ENCODE results near the gene IPCEF1. TPM values are rescaled to one million over a fixed set of nuclear protein-coding genes. Genes with fewer than 3 reads are reported as not detected.
"Not testable (repeated sequence)": the region's sequence is repeated elsewhere in the genome, so short reads cannot be mapped to it uniquely, and the experiment has no call there.

The IPCEF1 gene
- total RNA-seq, 3 donors from 2014 or later (not counting 1 experiment from before 2014, with no cell fraction given): 31.4 to 53.2 (median 45.5) TPM

- no peak for ATAC-seq
- intact Hi-C loops (cut with micrococcal nuclease): no loop called here
- Mint-ChIP-seq H3K27me3 (ENCODE audit: low read depth in 2 of 2) (peaks cover 10 to 26% of the 10 kb centered on the region in 2 donors), H3K36me3 (no peaks in the 10 kb centered on the region), H3K9me3 (peaks cover 0 to 2% of the 10 kb centered on the region in 2 donors), H3K4me1 (peaks cover 8 to 9% of the 10 kb centered on the region in 2 donors), H3K4me3 (no peak overlapping the region), H3K27ac (no peak overlapping the region)
- H3K4me1 ChIP-seq (ENCODE audit: control insufficient read depth, insufficient read depth, low read length): peaks cover 9% of the 10 kb centered on the region
- WGBS (ENCODE audit: insufficient coverage): 86% methylated on average over 4 of the region's 4 CpGs
- DNase-seq: no peak
- no peak for TF ChIP-seq CTCF (IDR thresholded peaks at IDR 0.05)
- no peaks in the 10 kb centered on the region for H3K36me3 ChIP-seq (ENCODE audit: control insufficient read depth, insufficient read depth, low read length)
- no peak overlapping the region for H3K4me3 ChIP-seq (ENCODE audit: low read length)
- no peaks in the 10 kb centered on the region for H3K9me3 ChIP-seq (ENCODE audit: control insufficient read depth, insufficient read depth, low read length)
- no peaks in the 10 kb centered on the region for H3K27me3 ChIP-seq (ENCODE audit: control insufficient read depth, insufficient read depth, low read length)
- no peak overlapping the region for H3K27ac ChIP-seq (ENCODE audit: low read length)
Measured at GRCh38 chr6:154306696-154307095, 49.9 kb downstream of the IPCEF1 start.

- H3K27me3 Mint-ChIP-seq (ENCODE audit: low read depth in 2 of 2): peaks cover 2 to 12% of the 10 kb centered on the region in 2 donors
- DNase-seq: no peak
- no peaks in the 10 kb centered on the region for H3K36me3 Mint-ChIP-seq
- ATAC-seq: no peak
- WGBS (ENCODE audit: insufficient coverage): no CpG with 5 or more reads among the region's 1 CpG
- no peak overlapping the region for H3K27ac ChIP-seq (ENCODE audit: low read length)
- intact Hi-C loops (cut with micrococcal nuclease): no loop called here
- H3K9me3 Mint-ChIP-seq: peaks cover 0 to 2% of the 10 kb centered on the region in 2 donors
- H3K9me3 ChIP-seq (ENCODE audit: control insufficient read depth, insufficient read depth, low read length): no peaks in the 10 kb centered on the region
- no peak overlapping the region for H3K4me3 Mint-ChIP-seq
- H3K4me3 ChIP-seq (ENCODE audit: low read length): no peak overlapping the region
- no peaks in the 10 kb centered on the region for H3K36me3 ChIP-seq (ENCODE audit: control insufficient read depth, insufficient read depth, low read length)
- peaks cover 9% of the 10 kb centered on the region for H3K4me1 ChIP-seq (ENCODE audit: control insufficient read depth, insufficient read depth, low read length)
- peaks cover 8 to 9% of the 10 kb centered on the region in 2 donors for H3K4me1 Mint-ChIP-seq
- no peak overlapping the region for H3K27ac Mint-ChIP-seq
- TF ChIP-seq CTCF (IDR thresholded peaks at IDR 0.05): no peak
- no peaks in the 10 kb centered on the region for H3K27me3 ChIP-seq (ENCODE audit: control insufficient read depth, insufficient read depth, low read length)
Measured at GRCh38 chr6:154304191-154304590, 52.4 kb downstream of the IPCEF1 start.

GRCh38 chr6:154303642-154304041 is 53.0 kb downstream of the IPCEF1 start:
- H3K9me3 ChIP-seq (ENCODE audit: control insufficient read depth, insufficient read depth, low read length); H3K36me3 Mint-ChIP-seq; H3K4me1 Mint-ChIP-seq; intact Hi-C loops (cut with micrococcal nuclease); H3K36me3 ChIP-seq (ENCODE audit: control insufficient read depth, insufficient read depth, low read length); H3K27me3 ChIP-seq (ENCODE audit: control insufficient read depth, insufficient read depth, low read length); H3K27ac ChIP-seq (ENCODE audit: low read length); ATAC-seq; H3K4me1 ChIP-seq (ENCODE audit: control insufficient read depth, insufficient read depth, low read length); H3K4me3 ChIP-seq (ENCODE audit: low read length); H3K27ac Mint-ChIP-seq; H3K4me3 Mint-ChIP-seq; H3K9me3 Mint-ChIP-seq; DNase-seq: not testable (repeated sequence)
- WGBS (ENCODE audit: insufficient coverage): 75% methylated on average over 4 of the region's 4 CpGs
- peaks cover 0 to 10% of the 10 kb centered on the region in 2 donors for H3K27me3 Mint-ChIP-seq (ENCODE audit: low read depth in 2 of 2)

GRCh38 chr6:154301839-154302752 is 54.5 kb downstream of the IPCEF1 start:
- 54% methylated on average over 8 of the region's 10 CpGs for WGBS (ENCODE audit: insufficient coverage)
- ATAC-seq (peak; percentile 78 to 85 (median 85)), DNase-seq (peak in 1 of 2 donors; percentile 39)
- Histone ChIP-seq H3K27ac (ENCODE audit: low read length) (no peak overlapping the region), H3K9me3 (ENCODE audit: control insufficient read depth, insufficient read depth, low read length) (no peaks in the 10 kb centered on the region), H3K4me3 (ENCODE audit: low read length) (no peak overlapping the region), H3K27me3 (ENCODE audit: control insufficient read depth, insufficient read depth, low read length) (no peaks in the 10 kb centered on the region), H3K36me3 (ENCODE audit: control insufficient read depth, insufficient read depth, low read length) (no peaks in the 10 kb centered on the region), H3K4me1 (ENCODE audit: control insufficient read depth, insufficient read depth, low read length) (peaks cover 9% of the 10 kb centered on the region)
- no peak overlapping the region for H3K4me3 Mint-ChIP-seq
- peaks cover 8 to 9% of the 10 kb centered on the region in 2 donors for H3K4me1 Mint-ChIP-seq
- no peak for TF ChIP-seq CTCF (IDR thresholded peaks at IDR 0.05)
- H3K36me3 Mint-ChIP-seq: no peaks in the 10 kb centered on the region
- H3K27me3 Mint-ChIP-seq (ENCODE audit: low read depth in 2 of 2): no peaks in the 10 kb centered on the region
- intact Hi-C loops (cut with micrococcal nuclease): no loop called here
- H3K9me3 Mint-ChIP-seq: no peaks in the 10 kb centered on the region
- H3K27ac Mint-ChIP-seq: peak overlapping the region in 1 of 2 donors; percentile 29
